WTC11 (cell line): ENCODE measurements around the gene GLT1D1. TPM values are rescaled to one million over a fixed set of nuclear protein-coding genes. Genes with fewer than 3 reads are reported as not detected.

Experiments
- ATAC-seq: fragments of 200-7000 bp; cut with Tn5 transposase; 2 replicates; pipeline ENCODE4 v1.10.0; 2021; ENCODE audit warnings: mild to moderate bottlenecking, moderate library complexity
- CTCF ChIA-PET: fragments of 300-600 bp; sonication (Branson Sonifier 250); formaldehyde crosslinking; loops from one replicate; lab custom pipeline; 2021; ENCODE audit warnings: antibody characterized with exemption; lab: Charles Lee
- POLR2A ChIA-PET: fragments of 350-600 bp; sonication (Branson Sonifier 250); formaldehyde crosslinking; loops from one replicate; lab custom pipeline; 2021; ENCODE audit warnings: antibody characterized with exemption; lab: Charles Lee
- DNase-seq: peaks from one replicate; pipeline ENCODE4 v3.0.0; 2021; ENCODE audit warnings: low spot score
- H3K27ac Mint-ChIP-seq: 2 replicates; pipeline ENCODE4 v1.8.0; 2021; ENCODE audit warnings: mixed read lengths
- H3K27me3 Mint-ChIP-seq: 2 replicates; pipeline ENCODE4 v1.8.0; 2021; ENCODE audit warnings: low read depth, mild to moderate bottlenecking, moderate library complexity, mixed read lengths
- H3K36me3 Mint-ChIP-seq: 2 replicates; pipeline ENCODE4 v1.8.0; 2021; ENCODE audit warnings: mixed read lengths
- H3K4me1 Mint-ChIP-seq: 2 replicates; pipeline ENCODE4 v1.8.0; 2022; ENCODE audit warnings: mixed read lengths
- H3K4me3 Mint-ChIP-seq: 2 replicates; pipeline ENCODE4 v1.8.0; 2021; ENCODE audit warnings: mild to moderate bottlenecking, moderate library complexity, mixed read lengths
- H3K9me3 Mint-ChIP-seq: 2 replicates; pipeline ENCODE4 v1.8.0; 2021; ENCODE audit warnings: mixed read lengths
- ATF1 ChIP-seq: sonication (generic); formaldehyde crosslinking; IDR thresholded peaks from 2 replicates; pipeline ENCODE4 v1.8.1; 2023; ENCODE audit warnings: mild to moderate bottlenecking, moderate library complexity, missing genetic modification reagents
- CDX4 ChIP-seq: fragments of 250-450 bp; sonication (Bioruptor Pico); IDR thresholded peaks from 2 replicates; pipeline ENCODE4 v1.9.0; 2021; ENCODE audit warnings: moderate library complexity, mild to moderate bottlenecking, inconsistent platforms, borderline replicate concordance
- CREM ChIP-seq: sonication (generic); formaldehyde crosslinking; IDR thresholded peaks from 2 replicates; pipeline ENCODE4 v1.8.1; 2022; ENCODE audit warnings: mild to moderate bottlenecking, missing genetic modification reagents, moderate library complexity
- E2F1 ChIP-seq: sonication (generic); formaldehyde crosslinking; IDR thresholded peaks from 2 replicates; pipeline ENCODE4 v1.8.0; 2022; ENCODE audit warnings: mild to moderate bottlenecking, missing genetic modification reagents
- ELF4 ChIP-seq: sonication (generic); formaldehyde crosslinking; IDR thresholded peaks from 2 replicates; pipeline ENCODE4 v1.8.1; 2022; ENCODE audit warnings: low read depth, mild to moderate bottlenecking, moderate library complexity, missing genetic modification reagents
- ESRRA ChIP-seq: sonication (generic); formaldehyde crosslinking; IDR thresholded peaks from 2 replicates; pipeline ENCODE4 v1.8.1; 2022; ENCODE audit warnings: mild to moderate bottlenecking, missing genetic modification reagents, borderline replicate concordance
- FOXK1 ChIP-seq: sonication (generic); formaldehyde crosslinking; IDR thresholded peaks from 2 replicates; pipeline ENCODE4 v1.8.0; 2022; ENCODE audit warnings: mild to moderate bottlenecking, moderate library complexity, missing genetic modification reagents
- FOXP1 ChIP-seq: sonication (generic); formaldehyde crosslinking; IDR thresholded peaks from 2 replicates; pipeline ENCODE4 v1.8.0; 2022; ENCODE audit warnings: missing genetic modification reagents, mild to moderate bottlenecking, moderate library complexity, borderline replicate concordance
- GTF2I ChIP-seq: fragments of 250-450 bp; sonication (Bioruptor Pico); conservative IDR thresholded peaks from 2 replicates; pipeline ENCODE4 v1.4.0; 2021; ENCODE audit warnings: mild to moderate bottlenecking
- JAZF1 ChIP-seq: fragments of 250-450 bp; sonication (Bioruptor Pico); IDR thresholded peaks from 2 replicates; pipeline ENCODE4 v1.9.0; 2021; ENCODE audit warnings: moderate library complexity, mild to moderate bottlenecking, inconsistent platforms
- MYBL2 ChIP-seq: sonication (generic); formaldehyde crosslinking; IDR thresholded peaks from 2 replicates; pipeline ENCODE4 v1.8.1; 2023; ENCODE audit warnings: mild to moderate bottlenecking, moderate library complexity, missing genetic modification reagents
- OVOL2 ChIP-seq: fragments of 250-450 bp; sonication (Bioruptor Pico); IDR thresholded peaks from 2 replicates; pipeline ENCODE4 v1.9.0; 2021; ENCODE audit warnings: mild to moderate bottlenecking, borderline replicate concordance
- RORB ChIP-seq: fragments of 250-450 bp; sonication (Bioruptor Pico); IDR thresholded peaks from 2 replicates; pipeline ENCODE4 v1.9.0; 2021; ENCODE audit warnings: mild to moderate bottlenecking
- SMAD4 ChIP-seq: sonication (generic); formaldehyde crosslinking; IDR thresholded peaks from 2 replicates; pipeline ENCODE4 v1.8.0; 2022; ENCODE audit warnings: mild to moderate bottlenecking, missing genetic modification reagents
- TEAD4 ChIP-seq: sonication (generic); formaldehyde crosslinking; IDR thresholded peaks from 2 replicates; pipeline ENCODE4 v1.8.0; 2022; ENCODE audit warnings: mild to moderate bottlenecking, missing genetic modification reagents
- ZNF425 ChIP-seq: fragments of 250-450 bp; sonication (Bioruptor Pico); conservative IDR thresholded peaks from 2 replicates; pipeline ENCODE4 v1.9.0; 2021; ENCODE audit warnings: mild to moderate bottlenecking
- ZNF671 ChIP-seq: fragments of 250-450 bp; sonication (Bioruptor Pico); IDR thresholded peaks from 2 replicates; pipeline ENCODE4 v1.8.0; 2021; ENCODE audit warnings: mild to moderate bottlenecking
- total RNA-seq: library from RNA; stranded (reverse); gene quantifications from 3 replicates; pipeline ENCODE4 v1.2.3, GENCODE V29; 2021
- TF ChIP-seq, protein P1 (sequence below): sonication (generic); formaldehyde crosslinking; IDR thresholded peaks from 2 replicates; pipeline ENCODE4 v1.8.0; 2023; ENCODE audit warnings: mild to moderate bottlenecking, missing genetic modification reagents
- TF ChIP-seq, protein P2 (sequence below): sonication (generic); formaldehyde crosslinking; IDR thresholded peaks from 2 replicates; pipeline ENCODE4 v1.8.1; 2022; ENCODE audit warnings: mild to moderate bottlenecking, moderate library complexity, missing genetic modification reagents
- TF ChIP-seq, protein P3 (sequence below): sonication (generic); formaldehyde crosslinking; IDR thresholded peaks from 2 replicates; pipeline ENCODE4 v1.8.1; 2022; ENCODE audit warnings: low read depth, mild to moderate bottlenecking, moderate library complexity, missing genetic modification reagents, borderline replicate concordance

Gene GLT1D1
- total RNA-seq, 1 experiment from 2014 or later: 1.5 TPM

- peaks cover 53% of the 10 kb centered on the region for H3K9me3 Mint-ChIP-seq
- CTCF ChIA-PET: no interaction called here
Observed at GRCh38 chr12:128891856-128892255, 38.6 kb downstream of the GLT1D1 start.

More at GRCh38 chr12:128891856-128892255, 38.6 kb downstream of the GLT1D1 start:
- Mint-ChIP-seq H3K27ac (no peak overlapping the region), H3K4me1 (no peaks in the 10 kb centered on the region), H3K4me3 (no peak overlapping the region), H3K27me3 (peaks cover 8% of the 10 kb centered on the region), H3K36me3 (peaks cover 42% of the 10 kb centered on the region)
- no peak for DNase-seq
- TF ChIP-seq JAZF1 (CRISPR knock-in tag): no peak
- no peak for TF ChIP-seq OVOL2 (CRISPR knock-in tag)
- no peak for TF ChIP-seq ZNF425 (CRISPR knock-in tag)
- TF ChIP-seq FOXK1 (CRISPR knock-in tag): no peak
- TF ChIP-seq RORB (CRISPR knock-in tag): no peak
- no peak for TF ChIP-seq FOXP1
- no peak for TF ChIP-seq GTF2I
- TF ChIP-seq, protein P1, sequence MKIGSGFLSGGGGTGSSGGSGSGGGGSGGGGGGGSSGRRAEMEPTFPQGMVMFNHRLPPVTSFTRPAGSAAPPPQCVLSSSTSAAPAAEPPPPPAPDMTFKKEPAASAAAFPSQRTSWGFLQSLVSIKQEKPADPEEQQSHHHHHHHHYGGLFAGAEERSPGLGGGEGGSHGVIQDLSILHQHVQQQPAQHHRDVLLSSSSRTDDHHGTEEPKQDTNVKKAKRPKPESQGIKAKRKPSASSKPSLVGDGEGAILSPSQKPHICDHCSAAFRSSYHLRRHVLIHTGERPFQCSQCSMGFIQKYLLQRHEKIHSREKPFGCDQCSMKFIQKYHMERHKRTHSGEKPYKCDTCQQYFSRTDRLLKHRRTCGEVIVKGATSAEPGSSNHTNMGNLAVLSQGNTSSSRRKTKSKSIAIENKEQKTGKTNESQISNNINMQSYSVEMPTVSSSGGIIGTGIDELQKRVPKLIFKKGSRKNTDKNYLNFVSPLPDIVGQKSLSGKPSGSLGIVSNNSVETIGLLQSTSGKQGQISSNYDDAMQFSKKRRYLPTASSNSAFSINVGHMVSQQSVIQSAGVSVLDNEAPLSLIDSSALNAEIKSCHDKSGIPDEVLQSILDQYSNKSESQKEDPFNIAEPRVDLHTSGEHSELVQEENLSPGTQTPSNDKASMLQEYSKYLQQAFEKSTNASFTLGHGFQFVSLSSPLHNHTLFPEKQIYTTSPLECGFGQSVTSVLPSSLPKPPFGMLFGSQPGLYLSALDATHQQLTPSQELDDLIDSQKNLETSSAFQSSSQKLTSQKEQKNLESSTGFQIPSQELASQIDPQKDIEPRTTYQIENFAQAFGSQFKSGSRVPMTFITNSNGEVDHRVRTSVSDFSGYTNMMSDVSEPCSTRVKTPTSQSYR: no peak
- TF ChIP-seq ELF4 (CRISPR knock-in tag): no peak
- TF ChIP-seq ZNF671 (CRISPR knock-in tag): no peak
- TF ChIP-seq CDX4: no peak
- TF ChIP-seq, protein P2, sequence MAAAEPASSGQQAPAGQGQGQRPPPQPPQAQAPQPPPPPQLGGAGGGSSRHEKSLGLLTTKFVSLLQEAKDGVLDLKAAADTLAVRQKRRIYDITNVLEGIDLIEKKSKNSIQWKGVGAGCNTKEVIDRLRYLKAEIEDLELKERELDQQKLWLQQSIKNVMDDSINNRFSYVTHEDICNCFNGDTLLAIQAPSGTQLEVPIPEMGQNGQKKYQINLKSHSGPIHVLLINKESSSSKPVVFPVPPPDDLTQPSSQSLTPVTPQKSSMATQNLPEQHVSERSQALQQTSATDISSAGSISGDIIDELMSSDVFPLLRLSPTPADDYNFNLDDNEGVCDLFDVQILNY (CRISPR knock-in tag): no peak
- no peak for TF ChIP-seq CREM (CRISPR knock-in tag)
- no peak for TF ChIP-seq ATF1
- no peak for TF ChIP-seq MYBL2 (CRISPR knock-in tag)
- no peak for TF ChIP-seq E2F1 (CRISPR knock-in tag)
- TF ChIP-seq, protein P3, sequence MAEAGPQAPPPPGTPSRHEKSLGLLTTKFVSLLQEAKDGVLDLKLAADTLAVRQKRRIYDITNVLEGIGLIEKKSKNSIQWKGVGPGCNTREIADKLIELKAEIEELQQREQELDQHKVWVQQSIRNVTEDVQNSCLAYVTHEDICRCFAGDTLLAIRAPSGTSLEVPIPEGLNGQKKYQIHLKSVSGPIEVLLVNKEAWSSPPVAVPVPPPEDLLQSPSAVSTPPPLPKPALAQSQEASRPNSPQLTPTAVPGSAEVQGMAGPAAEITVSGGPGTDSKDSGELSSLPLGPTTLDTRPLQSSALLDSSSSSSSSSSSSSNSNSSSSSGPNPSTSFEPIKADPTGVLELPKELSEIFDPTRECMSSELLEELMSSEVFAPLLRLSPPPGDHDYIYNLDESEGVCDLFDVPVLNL (CRISPR knock-in tag): no peak
- TF ChIP-seq SMAD4 (CRISPR knock-in tag): no peak
- TF ChIP-seq TEAD4 (CRISPR knock-in tag): no peak
- TF ChIP-seq ESRRA (CRISPR knock-in tag): no peak
- ATAC-seq: no peak
- POLR2A ChIA-PET: no interaction called here
